ENCODE data around the gene HNF1A. TPM values are rescaled to one million over a fixed set of nuclear protein-coding genes. Genes with fewer than 3 reads are reported as not detected.
A peak's percentile ranks its signal among the peaks of the same experiment; 100 is the strongest.

Gene HNF1A
- total and polyA plus RNA-seq, 10 of the 15 experiments (the other 5 are each of a cell fraction or from before 2014, with no cell fraction given), result 0.10 TPM; not detected in 9

DNA sequence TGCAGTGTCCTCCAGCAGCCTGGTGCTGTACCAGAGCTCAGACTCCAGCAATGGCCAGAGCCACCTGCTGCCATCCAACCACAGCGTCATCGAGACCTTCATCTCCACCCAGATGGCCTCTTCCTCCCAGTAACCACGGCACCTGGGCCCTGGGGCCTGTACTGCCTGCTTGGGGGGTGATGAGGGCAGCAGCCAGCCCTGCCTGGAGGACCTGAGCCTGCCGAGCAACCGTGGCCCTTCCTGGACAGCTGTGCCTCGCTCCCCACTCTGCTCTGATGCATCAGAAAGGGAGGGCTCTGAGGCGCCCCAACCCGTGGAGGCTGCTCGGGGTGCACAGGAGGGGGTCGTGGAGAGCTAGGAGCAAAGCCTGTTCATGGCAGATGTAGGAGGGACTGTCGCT lies 22.7 kb downstream of the HNF1A start:
- H3K9me3 ChIP-seq (replicated peaks; ENCODE audit: control insufficient read depth, insufficient read depth, low read length), result no peaks in the 10 kb centered on the region
- no peak overlapping the region for H2AFZ ChIP-seq (ENCODE audit: control insufficient read depth, low read depth, low read length)
- intact Hi-C loops (cut with micrococcal nuclease; ENCODE audit: unreplicated experiment) (no loop called here), in situ Hi-C loops (cut with MboI) (no loop called here)
- no peak overlapping the region for H3K27ac ChIP-seq (ENCODE audit: control insufficient read depth, insufficient read depth)
- RAD21 ChIA-PET (ENCODE audit: unreplicated experiment), result no interaction called here
- WGBS (ENCODE audit: insufficient coverage, insufficient replicate concordance, low lambda C conversion rate, missing lambda C conversion rate), result 86% methylated on average over 11 of the region's 11 CpGs
- ATAC-seq (no peak), DNase-seq (ENCODE audit: low read depth, low spot score) (no peak), FAIRE-seq (no peak)
- H3K27me3 ChIP-seq (replicated peaks in 1 of 2; ENCODE audit: control insufficient read depth in 2 of 2, insufficient read depth in 2 of 2, low read length in 1 of 2), result no peaks in the 10 kb centered on the region
- H3K36me3 ChIP-seq (ENCODE audit: control insufficient read depth in 2 of 2, insufficient read depth in 2 of 2, low read length in 1 of 2), result peaks cover 4 to 10% of the 10 kb centered on the region in 2 experiments
- no peaks in the 10 kb centered on the region for H3K4me1 ChIP-seq (ENCODE audit: control insufficient read depth, insufficient read depth, low read length)
- H3K4me3 ChIP-seq, result no peak overlapping the region
- BruUV-seq (replicated peaks), result no TSS peak
- H3K9ac ChIP-seq (ENCODE audit: control insufficient read depth, insufficient read depth, low read length), result no peak overlapping the region
- SMC1A ChIA-PET (ENCODE audit: uncharacterized antibody, unreplicated experiment), result no interaction called here
- POLR2A ChIA-PET, result no interaction called here
- TF ChIP-seq SMARCA5 (IDR thresholded peaks at IDR 0.05) (no peak), RELA (IDR thresholded peaks at IDR 0.05; ENCODE audit: borderline replicate concordance, partially characterized antibody) (no peak), RFX5 (IDR thresholded peaks at IDR 0.05; ENCODE audit: low read depth, low read length) (no peak), POLR2A (IDR thresholded peaks at IDR 0.05; ENCODE audit: low read depth, low read length) (peak; percentile 41; the same call in 1 of the 2 replicates), ZBED1 (IDR thresholded peaks at IDR 0.05; ENCODE audit: borderline replicate concordance) (no peak), RAD51 (IDR thresholded peaks at IDR 0.05) (no peak), ETV6 (conservative IDR thresholded peaks at IDR 0.05 in 1 of 2, IDR thresholded peaks at IDR 0.05 in 1 of 2; ENCODE audit: borderline replicate concordance in 1 of 2, low read depth in 1 of 2) (no peak)
- TF ChIP-seq, protein P1, sequence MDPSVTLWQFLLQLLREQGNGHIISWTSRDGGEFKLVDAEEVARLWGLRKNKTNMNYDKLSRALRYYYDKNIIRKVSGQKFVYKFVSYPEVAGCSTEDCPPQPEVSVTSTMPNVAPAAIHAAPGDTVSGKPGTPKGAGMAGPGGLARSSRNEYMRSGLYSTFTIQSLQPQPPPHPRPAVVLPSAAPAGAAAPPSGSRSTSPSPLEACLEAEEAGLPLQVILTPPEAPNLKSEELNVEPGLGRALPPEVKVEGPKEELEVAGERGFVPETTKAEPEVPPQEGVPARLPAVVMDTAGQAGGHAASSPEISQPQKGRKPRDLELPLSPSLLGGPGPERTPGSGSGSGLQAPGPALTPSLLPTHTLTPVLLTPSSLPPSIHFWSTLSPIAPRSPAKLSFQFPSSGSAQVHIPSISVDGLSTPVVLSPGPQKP (IDR thresholded peaks at IDR 0.05; ENCODE audit: low read depth, low read length), result no peak
- no peaks in the 10 kb centered on the region for H3K79me2 ChIP-seq (ENCODE audit: control insufficient read depth, insufficient read depth, low read length)
- no peaks in the 10 kb centered on the region for H4K20me1 ChIP-seq (ENCODE audit: control insufficient read depth, insufficient read depth)
- CTCF ChIA-PET, result interaction anchor here (1.0 kb wide), 1 partner anchor 59 kb away, joined by 3 read pairs; no protein-coding TSS in a partner anchor
- no peak overlapping the region for H3K4me2 ChIP-seq (ENCODE audit: control insufficient read depth, insufficient read depth)

Measured in GM12878 (cell line).